ENCODE measurements around the gene NUB1. TPM values are rescaled to one million over a fixed set of nuclear protein-coding genes. Genes with fewer than 3 reads are reported as not detected.

The NUB1 gene
- total RNA-seq, 1 donor from 2014 or later = 28.2 TPM

- Histone ChIP-seq H3K27ac (no peak overlapping the region), H3K36me3 (peaks cover 42 to 64% of the 10 kb centered on the region in 2 donors), H3K27me3 (no peaks in the 10 kb centered on the region), H3K4me3 (no peak overlapping the region), H3K9me3 (no peaks in the 10 kb centered on the region), H3K4me1 (no peaks in the 10 kb centered on the region)
- no peak for DNase-seq (ENCODE audit: low spot score in 2 of 2)
- intact Hi-C loops (cut with DNase I) = no loop called here
- no peak for TF ChIP-seq CTCF (IDR thresholded peaks at IDR 0.05)
Measured at GRCh38 chr7:151376218-151376902, 34.7 kb downstream of the NUB1 start.

- intact Hi-C loops (cut with DNase I) = no loop called here
- H3K9me3 ChIP-seq = no peaks in the 10 kb centered on the region
- peaks cover 36 to 56% of the 10 kb centered on the region in 2 donors for H3K36me3 ChIP-seq
- no peak overlapping the region for H3K27ac ChIP-seq
- H3K4me1 ChIP-seq = peaks cover 0 to 3% of the 10 kb centered on the region in 2 donors
- no peak for TF ChIP-seq CTCF (IDR thresholded peaks at IDR 0.05)
- no peak for DNase-seq (ENCODE audit: low spot score in 2 of 2)
- no peaks in the 10 kb centered on the region for H3K27me3 ChIP-seq
- H3K4me3 ChIP-seq = no peak overlapping the region
Measured at GRCh38 chr7:151377406-151377805, 35.8 kb downstream of the NUB1 start.

- intact Hi-C loops (cut with DNase I) = no loop called here
- Histone ChIP-seq H3K36me3 (peaks cover 36 to 53% of the 10 kb centered on the region in 2 donors), H3K27ac (no peak overlapping the region), H3K4me1 (peaks cover 0 to 3% of the 10 kb centered on the region in 2 donors), H3K9me3 (no peaks in the 10 kb centered on the region), H3K27me3 (no peaks in the 10 kb centered on the region), H3K4me3 (no peak overlapping the region)
- TF ChIP-seq CTCF (IDR thresholded peaks at IDR 0.05) = no peak
- DNase-seq (ENCODE audit: low spot score in 2 of 2) = no peak
Measured at GRCh38 chr7:151378011-151378410, 36.4 kb downstream of the NUB1 start.

- no peak for TF ChIP-seq CTCF (IDR thresholded peaks at IDR 0.05)
- H3K9me3 ChIP-seq = no peaks in the 10 kb centered on the region
- H3K4me3 ChIP-seq = no peak overlapping the region
- peaks cover 34 to 49% of the 10 kb centered on the region in 2 donors for H3K36me3 ChIP-seq
- intact Hi-C loops (cut with DNase I) = no loop called here
- DNase-seq (ENCODE audit: low spot score in 2 of 2) = no peak
- peaks cover 0 to 3% of the 10 kb centered on the region in 2 donors for H3K4me1 ChIP-seq
- no peaks in the 10 kb centered on the region for H3K27me3 ChIP-seq
- H3K27ac ChIP-seq = no peak overlapping the region
Measured at GRCh38 chr7:151378496-151379192, 37.0 kb downstream of the NUB1 start.

- TF ChIP-seq CTCF (IDR thresholded peaks at IDR 0.05) = no peak
- Histone ChIP-seq H3K4me1 (peaks cover 0 to 3% of the 10 kb centered on the region in 2 donors), H3K9me3 (no peaks in the 10 kb centered on the region), H3K27me3 (no peaks in the 10 kb centered on the region), H3K36me3 (peaks cover 31 to 44% of the 10 kb centered on the region in 2 donors), H3K27ac (no peak overlapping the region), H3K4me3 (no peak overlapping the region)
- DNase-seq (ENCODE audit: low spot score in 2 of 2) = no peak
- intact Hi-C loops (cut with DNase I) = no loop called here
Measured at GRCh38 chr7:151379193-151379520, 37.5 kb downstream of the NUB1 start.

All from ascending aorta (tissue), 2 donors.